ENCODE measurements around the gene KCTD1.

The KCTD1 gene

DNA sequence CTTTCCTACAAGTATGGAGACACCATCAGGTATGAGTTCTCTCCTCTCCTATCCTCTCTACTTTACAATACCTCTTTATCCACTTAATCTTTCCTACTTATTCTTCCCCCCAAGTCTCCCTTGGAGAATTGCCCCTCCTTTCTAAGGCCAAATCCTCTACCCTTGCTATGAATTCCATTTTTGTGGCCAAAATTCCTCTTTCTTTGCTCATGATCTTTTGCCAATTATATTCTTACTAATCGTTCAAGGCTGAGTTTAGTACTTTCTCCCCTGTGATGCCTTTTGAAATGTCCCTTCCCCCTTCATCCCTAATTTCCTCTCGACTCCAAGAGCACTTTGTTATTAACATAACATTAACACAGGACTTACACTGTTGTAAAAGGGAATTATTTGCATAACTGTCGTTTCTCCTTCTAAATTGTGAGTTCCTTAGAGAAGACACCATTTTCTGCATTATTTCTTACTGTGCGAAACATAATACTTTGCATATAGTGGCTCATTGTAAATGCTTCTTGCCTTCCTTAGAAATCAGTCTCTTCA, 133.4 kb downstream of the KCTD1 start:
- H3K9me2 ChIP-seq (replicated peaks; ENCODE audit: low read depth, low read length), result no peaks in the 10 kb centered on the region

DNA sequence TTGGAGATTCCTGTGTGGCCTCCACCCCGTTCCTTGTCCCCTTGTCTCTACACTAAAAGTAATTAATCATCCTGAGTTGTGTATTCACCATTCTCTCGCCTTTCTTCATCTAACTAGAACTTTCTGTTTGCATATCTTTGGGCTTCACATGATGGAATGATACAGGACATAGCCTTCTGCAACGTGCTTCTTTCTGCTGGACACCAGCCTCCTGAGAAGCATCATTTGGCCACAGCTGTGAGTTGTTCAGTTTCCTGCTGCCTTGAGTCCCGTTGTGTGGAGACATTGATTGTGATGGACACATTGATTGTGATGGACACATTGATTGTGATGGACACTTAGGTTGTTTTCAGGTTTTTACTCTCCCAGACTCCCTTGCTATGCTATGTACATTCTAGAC, 139.3 kb downstream of the KCTD1 start:
- Histone ChIP-seq H4K20me1 (ENCODE audit: insufficient read depth, low read length, poor library complexity, severe bottlenecking) (no peaks in the 10 kb centered on the region), H3K9me3 (ENCODE audit: insufficient read depth, low read depth, low read length) (no peaks in the 10 kb centered on the region), H3K9me2 (replicated peaks; ENCODE audit: low read depth, low read length) (no peaks in the 10 kb centered on the region), H3K4me1 (ENCODE audit: insufficient read depth, low read length, poor library complexity, severe bottlenecking) (no peaks in the 10 kb centered on the region), H3K36me3 (ENCODE audit: insufficient read depth, low read length) (no peaks in the 10 kb centered on the region), H3K79me2 (ENCODE audit: insufficient read depth, low read length) (no peaks in the 10 kb centered on the region), H3K9ac (ENCODE audit: low read depth, low read length, poor library complexity, severe bottlenecking) (no peak overlapping the region), H3F3A (ENCODE audit: low read depth) (no peaks in the 10 kb centered on the region), H2AFZ (ENCODE audit: low read length) (no peak overlapping the region), H3K4me2 (ENCODE audit: low read depth, low read length, poor library complexity, severe bottlenecking) (no peak overlapping the region), H3K4me3 (ENCODE audit: low read length, poor library complexity, severe bottlenecking) (no peak overlapping the region), H3K27me3 (ENCODE audit: insufficient read depth, low read length, poor library complexity, severe bottlenecking) (no peaks in the 10 kb centered on the region)
- TF ChIP-seq, protein P1, sequence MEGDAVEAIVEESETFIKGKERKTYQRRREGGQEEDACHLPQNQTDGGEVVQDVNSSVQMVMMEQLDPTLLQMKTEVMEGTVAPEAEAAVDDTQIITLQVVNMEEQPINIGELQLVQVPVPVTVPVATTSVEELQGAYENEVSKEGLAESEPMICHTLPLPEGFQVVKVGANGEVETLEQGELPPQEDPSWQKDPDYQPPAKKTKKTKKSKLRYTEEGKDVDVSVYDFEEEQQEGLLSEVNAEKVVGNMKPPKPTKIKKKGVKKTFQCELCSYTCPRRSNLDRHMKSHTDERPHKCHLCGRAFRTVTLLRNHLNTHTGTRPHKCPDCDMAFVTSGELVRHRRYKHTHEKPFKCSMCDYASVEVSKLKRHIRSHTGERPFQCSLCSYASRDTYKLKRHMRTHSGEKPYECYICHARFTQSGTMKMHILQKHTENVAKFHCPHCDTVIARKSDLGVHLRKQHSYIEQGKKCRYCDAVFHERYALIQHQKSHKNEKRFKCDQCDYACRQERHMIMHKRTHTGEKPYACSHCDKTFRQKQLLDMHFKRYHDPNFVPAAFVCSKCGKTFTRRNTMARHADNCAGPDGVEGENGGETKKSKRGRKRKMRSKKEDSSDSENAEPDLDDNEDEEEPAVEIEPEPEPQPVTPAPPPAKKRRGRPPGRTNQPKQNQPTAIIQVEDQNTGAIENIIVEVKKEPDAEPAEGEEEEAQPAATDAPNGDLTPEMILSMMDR (conservative IDR thresholded peaks at IDR 0.05; ENCODE audit: low read length), result no peak
- TF ChIP-seq EZH2phosphoT487 (IDR thresholded peaks at IDR 0.05; ENCODE audit: borderline replicate concordance), result no peak

More for the DNA sequence above, 133.4 kb downstream of the KCTD1 start:
- H3K4me2 ChIP-seq (ENCODE audit: low read depth, low read length, poor library complexity, severe bottlenecking), result no peak overlapping the region
- no peaks in the 10 kb centered on the region for H3F3A ChIP-seq (ENCODE audit: low read depth)
- no peak overlapping the region for H2AFZ ChIP-seq (ENCODE audit: low read length)
- no peak overlapping the region for H3K9ac ChIP-seq (ENCODE audit: low read depth, low read length, poor library complexity, severe bottlenecking)
- H3K4me3 ChIP-seq (ENCODE audit: low read length, poor library complexity, severe bottlenecking), result no peak overlapping the region
- no peaks in the 10 kb centered on the region for H3K79me2 ChIP-seq (ENCODE audit: insufficient read depth, low read length)
- H3K36me3 ChIP-seq (ENCODE audit: insufficient read depth, low read length), result no peaks in the 10 kb centered on the region
- no peaks in the 10 kb centered on the region for H3K4me1 ChIP-seq (ENCODE audit: insufficient read depth, low read length, poor library complexity, severe bottlenecking)
- TF ChIP-seq, protein P1 (conservative IDR thresholded peaks at IDR 0.05; ENCODE audit: low read length), result no peak
- no peak for TF ChIP-seq EZH2phosphoT487 (IDR thresholded peaks at IDR 0.05; ENCODE audit: borderline replicate concordance)
- no peaks in the 10 kb centered on the region for H4K20me1 ChIP-seq (ENCODE audit: insufficient read depth, low read length, poor library complexity, severe bottlenecking)
- H3K9me3 ChIP-seq (ENCODE audit: insufficient read depth, low read depth, low read length), result no peaks in the 10 kb centered on the region
- H3K27me3 ChIP-seq (ENCODE audit: insufficient read depth, low read length, poor library complexity, severe bottlenecking), result no peaks in the 10 kb centered on the region

DNA sequence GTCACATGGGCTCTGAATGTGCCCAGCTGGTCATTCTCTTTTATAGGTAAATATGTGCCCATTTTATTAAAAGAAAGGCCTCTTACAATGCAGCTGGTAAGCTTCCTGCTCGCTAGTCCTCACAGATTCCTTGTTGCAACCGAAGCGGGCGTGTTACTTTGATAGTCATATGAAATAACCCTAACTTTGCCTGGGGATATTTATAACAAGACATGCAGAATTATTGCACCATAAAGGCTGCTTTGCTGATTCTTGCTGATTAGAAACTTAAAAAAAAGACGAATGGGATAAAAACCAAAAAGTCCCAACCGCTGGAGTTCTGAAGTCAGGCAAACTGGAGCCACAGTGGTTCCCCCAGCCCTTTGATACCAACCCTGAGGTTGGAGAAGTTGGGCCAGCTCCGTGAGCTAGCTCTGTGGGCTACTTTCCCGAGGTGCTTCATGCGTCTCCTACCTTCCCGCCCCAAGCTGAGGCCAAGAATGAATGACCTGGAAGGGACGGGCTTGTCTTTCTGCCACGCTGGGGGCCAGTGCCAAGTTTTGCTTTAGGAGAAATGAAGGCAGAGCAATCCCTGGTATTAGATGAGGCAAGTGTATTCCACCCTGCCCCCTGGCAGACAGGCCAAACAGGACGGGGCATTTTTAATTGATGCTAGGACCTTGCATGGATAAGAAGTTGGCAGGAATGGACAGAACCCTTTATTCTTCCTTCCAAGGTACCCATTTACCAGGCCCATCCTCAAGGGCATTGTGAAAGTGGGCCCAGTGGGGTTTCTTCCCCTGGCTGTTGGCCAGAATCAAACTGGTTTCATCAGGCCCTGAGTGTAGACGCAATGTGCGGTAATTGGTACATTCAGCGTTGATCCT, 140.4 kb downstream of the KCTD1 start:
- no peaks in the 10 kb centered on the region for H3K4me1 ChIP-seq (ENCODE audit: insufficient read depth, low read length, poor library complexity, severe bottlenecking)
- H4K20me1 ChIP-seq (ENCODE audit: insufficient read depth, low read length, poor library complexity, severe bottlenecking), result no peaks in the 10 kb centered on the region
- no peaks in the 10 kb centered on the region for H3K9me3 ChIP-seq (ENCODE audit: insufficient read depth, low read depth, low read length)
- H3K36me3 ChIP-seq (ENCODE audit: insufficient read depth, low read length), result no peaks in the 10 kb centered on the region
- no peaks in the 10 kb centered on the region for H3K9me2 ChIP-seq (replicated peaks; ENCODE audit: low read depth, low read length)
- H3K4me3 ChIP-seq (ENCODE audit: low read length, poor library complexity, severe bottlenecking), result no peak overlapping the region
- H3K4me2 ChIP-seq (ENCODE audit: low read depth, low read length, poor library complexity, severe bottlenecking), result no peak overlapping the region
- H3F3A ChIP-seq (ENCODE audit: low read depth), result no peaks in the 10 kb centered on the region
- no peak overlapping the region for H3K9ac ChIP-seq (ENCODE audit: low read depth, low read length, poor library complexity, severe bottlenecking)
- no peak overlapping the region for H2AFZ ChIP-seq (ENCODE audit: low read length)
- H3K27me3 ChIP-seq (ENCODE audit: insufficient read depth, low read length, poor library complexity, severe bottlenecking), result no peaks in the 10 kb centered on the region
- H3K79me2 ChIP-seq (ENCODE audit: insufficient read depth, low read length), result no peaks in the 10 kb centered on the region
- TF ChIP-seq, protein P1 (conservative IDR thresholded peaks at IDR 0.05; ENCODE audit: low read length), result no peak
- TF ChIP-seq EZH2phosphoT487 (IDR thresholded peaks at IDR 0.05; ENCODE audit: borderline replicate concordance), result no peak
